ENCODE measurements around the gene TIMELESS.

- TF ChIP-seq CTCF (IDR thresholded peaks at IDR 0.05) (no peak), EP300 (IDR thresholded peaks at IDR 0.05) (no peak), POLR2A (IDR thresholded peaks at IDR 0.05) (no peak), POLR2AphosphoS5 (IDR thresholded peaks at IDR 0.05) (no peak)
These were observed 27.8 kb upstream of the TIMELESS start for GRCh38 chr12:56476972-56477432.

All from suprapubic skin (tissue), 4 donors.